Endothelial cell of umbilical vein (primary cell): ENCODE data around the gene TTC4. TPM values are rescaled to one million over a fixed set of nuclear protein-coding genes. Genes with fewer than 3 reads are reported as not detected.
"Not testable (repeated sequence)": the region's sequence is repeated elsewhere in the genome, so short reads cannot be mapped to it uniquely, and the experiment has no call there.

ENCODE experiments used
- BruUV-seq: library from RNA; stranded (reverse); fragments of 400-500 nt; replicated peaks from 2 replicates; lab custom pipeline; 2021; lab: Mats Ljungman, UMichigan
- CTCF ChIA-PET: fragments of 300-600, 350-600 bp; sonication (Branson Sonifier 250); formaldehyde crosslinking; loops from one replicate; lab custom pipeline; 2021; ENCODE audit warnings: antibody characterized with exemption, inconsistent platforms; lab: Charles Lee
- POLR2A ChIA-PET: fragments of 300-600, 350-600 bp; sonication (Branson Sonifier 250); formaldehyde crosslinking; loops from one replicate; lab custom pipeline; 2021; ENCODE audit warnings: antibody characterized with exemption, inconsistent platforms; lab: Charles Lee
- DNase-seq: peaks from one replicate; pipeline ENCODE4 v3.0.0-alpha.2; 2011; ENCODE audit warnings: low read depth, low spot score
- FAIRE-seq: peaks from 2 replicates; lab custom pipeline; 2011; peaks lifted over from hg19 to GRCh38; lab: Jason Lieb, UNC
- H2AFZ ChIP-seq: 2 replicates; pipeline ENCODE4 v1.6.0; 2012; ENCODE audit warnings: low read depth, low read length, control low read depth, inconsistent platforms
- H3K27ac ChIP-seq: 2 replicates; pipeline ENCODE4 v1.5.1; 2011; ENCODE audit warnings: low read depth, mild to moderate bottlenecking, control low read depth, low read length, moderate library complexity; ENCODE audit not compliant: insufficient read depth
- H3K27me3 ChIP-seq, 2 experiments: 2 replicates each; pipeline versions ENCODE4 v1.6.0 to v1.6.1; 2011; ENCODE audit warnings: low read length in 2 of 2, mixed read lengths in 1 of 2; ENCODE audit not compliant: control insufficient read depth in 2 of 2, insufficient read depth in 2 of 2
- H3K36me3 ChIP-seq, 2 experiments: 2 replicates in 1 of 2; 3 replicates in 1 of 2; pipeline ENCODE4 v1.5.1; 2011; ENCODE audit warnings: low read length in 2 of 2, mild to moderate bottlenecking in 1 of 2, moderate library complexity in 1 of 2; ENCODE audit not compliant: control insufficient read depth in 2 of 2, insufficient read depth in 2 of 2; ENCODE audit errors: extremely low read depth in 1 of 2
- H3K4me1 ChIP-seq: 3 replicates; pipeline ENCODE4 v1.5.1; 2011; ENCODE audit warnings: mild to moderate bottlenecking, low read length; ENCODE audit not compliant: control insufficient read depth, insufficient read depth; ENCODE audit errors: extremely low read depth
- H3K4me2 ChIP-seq: 2 replicates; pipeline ENCODE4 v1.6.1; 2011; ENCODE audit warnings: low read length, control low read depth, mixed read lengths; ENCODE audit not compliant: insufficient read depth
- H3K4me3 ChIP-seq, 3 experiments: fragments of 200-600 bp in 1 of 3; sonication (generic), shearing (Covaris generic) in 1 of 3; replicated peaks in 1 of 3; 2 replicates each; pipeline ENCODE4 v1.5.1; 2011 to 2016; ENCODE audit warnings: control low read depth in 3 of 3, low read length in 3 of 3, mild to moderate bottlenecking in 2 of 3, inconsistent platforms in 1 of 3, low read depth in 1 of 3, moderate library complexity in 1 of 3; ENCODE audit not compliant: insufficient read depth in 1 of 3
- H3K79me2 ChIP-seq: 2 replicates; pipeline ENCODE4 v1.6.0; 2012; ENCODE audit warnings: low read length, inconsistent platforms; ENCODE audit not compliant: control insufficient read depth, insufficient read depth
- H3K9ac ChIP-seq: replicated peaks from 2 replicates; pipeline ENCODE3; 2011; ENCODE audit warnings: low read length, control low read depth; ENCODE audit not compliant: insufficient read depth; ENCODE audit errors: extremely low read depth
- H3K9me1 ChIP-seq: replicated peaks from 3 replicates; pipeline ENCODE4 v1.6.0; 2011; ENCODE audit warnings: mild to moderate bottlenecking, low read length; ENCODE audit not compliant: control insufficient read depth, insufficient read depth; ENCODE audit errors: extremely low read depth
- H3K9me3 ChIP-seq: replicated peaks from 2 replicates; pipeline ENCODE4 v1.5.1; 2012; ENCODE audit warnings: low read length, inconsistent platforms; ENCODE audit not compliant: control insufficient read depth, insufficient read depth
- H4K20me1 ChIP-seq: replicated peaks from 2 replicates; pipeline ENCODE3; 2011; ENCODE audit warnings: mild to moderate bottlenecking, low read length; ENCODE audit not compliant: control insufficient read depth, insufficient read depth; ENCODE audit errors: extremely low read depth
- CTCF ChIP-seq, 2 donors: IDR thresholded peaks; 1 replicate in 1 of 2; 2 replicates in 1 of 2; pipeline ENCODE4 v1.5.1; 2011; ENCODE audit warnings: low read length in 2 of 2, mild to moderate bottlenecking in 2 of 2, moderate library complexity in 2 of 2, control low read depth in 1 of 2, inconsistent platforms in 1 of 2, low read depth in 1 of 2; ENCODE audit not compliant: insufficient read depth in 1 of 2; ENCODE audit errors: extremely low read depth in 1 of 2
- EZH2 ChIP-seq: IDR thresholded peaks from 2 replicates; pipeline ENCODE4 v1.6.1; 2012; ENCODE audit warnings: borderline replicate concordance, low read depth, mild to moderate bottlenecking, moderate library complexity, low read length, inconsistent platforms; ENCODE audit not compliant: severe bottlenecking
- FOS ChIP-seq: IDR thresholded peaks from 2 replicates; pipeline ENCODE4 v1.6.1; 2011; ENCODE audit warnings: mild to moderate bottlenecking, low read length, moderate library complexity, borderline replicate concordance; ENCODE audit not compliant: insufficient read depth
- GATA2 ChIP-seq: IDR thresholded peaks from 2 replicates; pipeline ENCODE4 v1.7.0; 2011; ENCODE audit warnings: low read depth, mild to moderate bottlenecking, moderate library complexity, mixed read lengths, low read length; ENCODE audit not compliant: insufficient read length, insufficient read depth
- JUN ChIP-seq: IDR thresholded peaks from 2 replicates; pipeline ENCODE4 v1.6.1; 2011; ENCODE audit warnings: borderline replicate concordance, low read depth; ENCODE audit not compliant: insufficient read length, insufficient read depth
- MYC ChIP-seq: IDR thresholded peaks from one replicate; pipeline ENCODE4 v1.6.1; 2011; ENCODE audit warnings: mild to moderate bottlenecking, low read depth, low read length
- POLR2A ChIP-seq: IDR thresholded peaks from 2 replicates; pipeline ENCODE4 v1.6.1; 2012; ENCODE audit warnings: low read depth, mild to moderate bottlenecking, control low read depth, low read length
- POLR2AphosphoS5 ChIP-seq: IDR thresholded peaks from 2 replicates; pipeline ENCODE4 v1.6.1; 2012; ENCODE audit warnings: low read depth, mild to moderate bottlenecking, control low read depth, low read length, moderate library complexity; ENCODE audit not compliant: insufficient read depth
- dilution Hi-C: fragments of 300-500 bp; cut with MboI; formaldehyde crosslinking; loops from one replicate; pipeline ENCODE4 v1.15.0; 2019; ENCODE audit warnings: low sequenced_read_pairs; ENCODE audit not compliant: extremely low pct_ligation_motif_present
- intact Hi-C: fragments of 100-400 bp; cut with micrococcal nuclease; formaldehyde crosslinking; loops from one replicate; pipeline ENCODE4 v1.10.0; 2022
- polyA plus RNA-seq, 4 experiments: library from polyadenylated mRNA; depleted of rRNA in 3 of 4; stranded (reverse) in 3 of 4; unstranded in 1 of 4; fragments of >200 nt; gene quantifications; 2 replicates each; pipeline versions ENCODE4 v1.2.1 to v1.2.3, GENCODE V29; 2011 to 2012; ENCODE audit warnings: missing spikeins in 1 of 4
- total RNA-seq: library from RNA; stranded (reverse); gene quantifications from 2 replicates; pipeline ENCODE4 v1.2.3, GENCODE V29; 2021
- TF ChIP-seq, protein P1 (sequence below): IDR thresholded peaks from 2 replicates; pipeline ENCODE4 v1.6.1; 2011; ENCODE audit not compliant: insufficient read depth, insufficient read length

TTC4 gene
- total and polyA plus RNA-seq, 2 donors (not counting 3 experiments of a cell fraction or from before 2014, with no cell fraction given), result 19.2 to 28.8 TPM

DNA sequence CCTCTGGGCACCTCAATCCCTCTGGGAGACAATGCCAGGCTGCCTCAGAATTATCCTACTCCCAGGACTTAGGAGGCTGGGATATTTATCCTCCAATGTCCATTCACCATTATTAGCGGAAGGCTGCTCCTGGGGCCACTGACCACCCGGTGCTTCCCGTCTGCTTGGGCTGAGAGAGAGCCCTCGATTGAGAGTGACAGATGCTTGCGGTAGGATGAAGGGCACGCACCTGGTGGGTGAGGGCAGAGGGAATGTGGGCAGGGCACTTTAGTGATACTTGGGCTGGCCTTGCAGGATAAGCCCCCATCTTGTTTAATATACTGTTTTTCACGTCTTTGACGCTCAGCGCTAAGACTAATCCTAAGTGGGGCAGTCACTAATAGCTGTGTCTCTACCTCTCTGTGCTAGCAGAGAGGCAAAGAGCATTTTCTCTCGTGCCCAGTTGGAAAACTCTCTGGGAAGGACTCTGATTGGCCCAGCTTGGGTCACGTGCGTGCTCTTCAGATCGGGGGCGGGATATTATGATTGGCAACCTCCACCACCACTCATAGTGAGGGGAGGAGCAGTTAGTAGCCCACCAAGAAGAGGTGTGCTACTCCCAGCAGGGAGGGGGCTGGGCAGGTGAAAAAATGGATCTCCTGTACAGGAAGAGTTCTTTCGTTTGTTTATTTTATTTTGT is 59.3 kb downstream of the TTC4 start:
- Histone ChIP-seq H3K36me3 (no peaks in the 10 kb centered on the region), H3K27ac (no peak overlapping the region), H4K20me1 (no peaks in the 10 kb centered on the region), H2AFZ (peak overlapping the region; percentile 10), H3K4me1 (no peaks in the 10 kb centered on the region), H3K9ac (no peak overlapping the region), H3K4me2 (no peak overlapping the region), H3K79me2 (no peaks in the 10 kb centered on the region), H3K9me1 (no peaks in the 10 kb centered on the region), H3K4me3 (no peak overlapping the region), H3K27me3 (peaks cover 0 to 20% of the 10 kb centered on the region in 2 experiments), H3K9me3 (no peaks in the 10 kb centered on the region)
- DNase-seq (peak; percentile 44), FAIRE-seq (no peak)
- POLR2A ChIA-PET, result no interaction called here
- intact Hi-C loops (no loop called here), dilution Hi-C loops (no loop called here)
- CTCF ChIA-PET, result interaction anchor here (1.0 to 1.4 kb wide), 2 partner anchors 16 to 18 kb away, joined by 4 read pairs; no protein-coding TSS in a partner anchor
- BruUV-seq, result no TSS peak
- TF ChIP-seq EZH2 (no peak), POLR2A (no peak), CTCF (IDR thresholded peaks at IDR 0.05; ENCODE audit: extremely low read depth in 1 of 2, insufficient read depth in 1 of 2, low read depth in 1 of 2, low read length in 2 of 2) (no peak), GATA2 (no peak), MYC (no peak), JUN (no peak), FOS (no peak), POLR2AphosphoS5 (no peak)
- TF ChIP-seq, protein P1, sequence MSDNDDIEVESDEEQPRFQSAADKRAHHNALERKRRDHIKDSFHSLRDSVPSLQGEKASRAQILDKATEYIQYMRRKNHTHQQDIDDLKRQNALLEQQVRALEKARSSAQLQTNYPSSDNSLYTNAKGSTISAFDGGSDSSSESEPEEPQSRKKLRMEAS, result no peak

DNA sequence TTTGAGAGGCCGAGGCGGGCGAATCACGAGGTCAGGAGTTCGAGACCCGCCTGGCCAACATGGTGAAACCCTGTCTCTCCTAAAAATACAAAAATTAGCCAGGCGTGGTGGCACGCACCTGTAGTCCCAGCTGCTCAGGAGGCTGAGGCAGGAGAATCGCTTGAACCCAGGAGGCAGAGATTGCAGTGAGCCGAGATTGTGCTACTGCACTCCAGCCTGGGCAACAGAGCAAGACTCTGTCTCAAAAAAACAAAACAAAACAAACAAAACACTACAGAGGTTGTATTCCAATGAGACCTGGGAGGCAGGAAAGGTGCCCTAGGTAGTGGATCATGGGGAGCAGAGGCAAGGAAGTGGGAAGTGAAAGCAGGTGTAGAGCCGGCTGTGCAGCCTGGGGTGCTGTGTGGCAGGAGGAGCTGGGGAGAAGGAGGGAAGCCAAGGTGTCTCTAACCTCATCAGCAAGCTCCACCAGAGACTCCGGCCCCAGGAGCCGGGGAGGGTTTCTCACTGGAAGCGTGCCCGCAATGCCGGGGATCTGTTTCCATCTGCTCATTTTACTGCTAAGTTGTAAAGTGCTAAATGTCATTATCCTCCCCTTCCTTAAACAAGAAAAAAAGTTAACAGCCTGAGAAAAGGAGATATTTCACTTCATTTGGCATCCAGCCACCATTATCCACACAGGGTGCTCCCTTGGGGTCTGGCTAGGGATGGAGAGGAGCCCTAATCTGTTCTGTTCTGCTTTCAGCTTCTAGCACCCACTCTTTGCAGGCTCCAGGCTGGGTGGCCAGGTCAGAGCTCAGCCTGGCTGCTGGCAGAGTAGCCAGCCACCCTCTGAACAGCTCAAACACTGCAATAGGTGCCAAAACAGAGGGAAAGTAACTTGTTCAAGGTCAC is 60.4 kb downstream of the TTC4 start:
- intact Hi-C loops, H3K9me3 ChIP-seq, H3K27ac ChIP-seq, H3K4me1 ChIP-seq, dilution Hi-C loops, H3K9me1 ChIP-seq, H2AFZ ChIP-seq, H3K9ac ChIP-seq, FAIRE-seq, POLR2A ChIA-PET, H3K36me3 ChIP-seq, DNase-seq, H3K4me3 ChIP-seq, H3K4me2 ChIP-seq, H4K20me1 ChIP-seq, BruUV-seq, H3K79me2 ChIP-seq: not testable (repeated sequence)
- CTCF ChIA-PET, result interaction anchor here (1.0 to 1.4 kb wide), 2 partner anchors 15 to 16 kb away, joined by 4 read pairs; no protein-coding TSS in a partner anchor
- H3K27me3 ChIP-seq, result peaks cover 4 to 24% of the 10 kb centered on the region in 2 experiments
